ENCODE data around the gene CAPN5. TPM values are rescaled to one million over a fixed set of nuclear protein-coding genes. Genes with fewer than 3 reads are reported as not detected.

Gene CAPN5
- total and polyA plus RNA-seq, 2 of the 13 experiments (the other 11 are each of a cell fraction or from before 2014, with no cell fraction given): 0.27 to 1.2 TPM

DNA sequence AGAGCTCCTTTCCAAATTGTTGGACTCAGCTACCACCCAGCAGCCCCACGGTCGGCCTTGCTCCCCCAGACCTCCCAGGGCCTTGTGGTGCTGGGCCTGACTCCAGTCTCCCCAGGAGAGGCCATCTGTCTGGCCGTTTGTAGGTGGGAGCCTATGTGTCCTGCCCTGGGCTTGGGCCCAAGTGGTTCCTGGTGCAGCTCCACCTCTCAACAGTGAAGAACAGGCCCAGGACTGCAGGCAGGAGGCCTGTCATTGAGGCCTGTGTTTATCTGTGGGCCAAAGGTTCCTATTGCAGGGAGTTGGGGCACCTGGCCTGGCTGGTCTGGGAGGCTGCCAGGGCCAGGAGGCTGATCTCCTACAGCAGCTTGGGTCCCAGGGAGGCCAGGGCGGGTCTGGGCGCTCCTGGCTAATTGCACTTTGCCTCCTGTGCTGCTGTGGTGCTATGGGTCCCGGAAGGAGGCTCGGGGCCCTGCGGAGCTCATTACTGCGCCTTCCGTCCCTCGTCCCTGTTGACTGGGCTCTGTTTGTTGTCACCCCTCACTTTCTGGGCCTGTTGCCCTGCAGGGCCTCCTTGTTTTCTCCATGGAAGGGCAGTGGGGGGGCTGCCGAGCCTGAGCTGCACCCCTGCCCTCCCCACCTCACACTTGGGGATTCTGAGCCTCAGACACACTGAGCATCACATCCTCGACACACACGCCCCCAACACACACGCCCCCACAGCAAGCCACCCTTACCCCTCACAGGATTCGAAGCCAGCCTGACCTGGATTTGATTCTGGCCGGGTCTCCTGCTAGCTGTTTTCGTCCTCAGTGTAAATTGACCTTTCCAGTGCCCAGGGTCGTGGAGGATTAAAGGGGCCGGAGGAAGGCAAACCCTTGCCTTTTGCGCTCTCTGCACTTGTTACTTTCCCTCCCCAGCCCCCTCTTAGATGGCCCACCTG is 29.1 kb downstream of the CAPN5 start (continued):
- TF ChIP-seq ZFX (CRISPR knock-in tag; IDR thresholded peaks at IDR 0.05; ENCODE audit: low read depth) (peak; percentile 97), ZFP82 (CRISPR knock-in tag; IDR thresholded peaks at IDR 0.05; ENCODE audit: borderline replicate concordance) (no peak), KLF16 (CRISPR knock-in tag; IDR thresholded peaks at IDR 0.05) (peak in 1 of 2 experiments; percentile 62; a peak in 1 of 4 replicates), MED1 (CRISPR knock-in tag; IDR thresholded peaks at IDR 0.05) (peak; percentile 68), GABPA (IDR thresholded peaks at IDR 0.05; ENCODE audit: low read depth, low read length) (no peak), GABPA (CRISPR knock-in tag; IDR thresholded peaks at IDR 0.05; ENCODE audit: low read depth) (peak; percentile 57), ARID2 (CRISPR knock-in tag; IDR thresholded peaks at IDR 0.05; ENCODE audit: borderline replicate concordance) (0 out of 2 replicates have a peak, but pooled peaks have one; percentile 47), ZNF292 (CRISPR knock-in tag; IDR thresholded peaks at IDR 0.05; ENCODE audit: borderline replicate concordance, low read depth) (peak; percentile 77), POLR2AphosphoS5 (IDR thresholded peaks at IDR 0.05; ENCODE audit: low read depth, low read length) (no peak)
- TF ChIP-seq, protein P1, sequence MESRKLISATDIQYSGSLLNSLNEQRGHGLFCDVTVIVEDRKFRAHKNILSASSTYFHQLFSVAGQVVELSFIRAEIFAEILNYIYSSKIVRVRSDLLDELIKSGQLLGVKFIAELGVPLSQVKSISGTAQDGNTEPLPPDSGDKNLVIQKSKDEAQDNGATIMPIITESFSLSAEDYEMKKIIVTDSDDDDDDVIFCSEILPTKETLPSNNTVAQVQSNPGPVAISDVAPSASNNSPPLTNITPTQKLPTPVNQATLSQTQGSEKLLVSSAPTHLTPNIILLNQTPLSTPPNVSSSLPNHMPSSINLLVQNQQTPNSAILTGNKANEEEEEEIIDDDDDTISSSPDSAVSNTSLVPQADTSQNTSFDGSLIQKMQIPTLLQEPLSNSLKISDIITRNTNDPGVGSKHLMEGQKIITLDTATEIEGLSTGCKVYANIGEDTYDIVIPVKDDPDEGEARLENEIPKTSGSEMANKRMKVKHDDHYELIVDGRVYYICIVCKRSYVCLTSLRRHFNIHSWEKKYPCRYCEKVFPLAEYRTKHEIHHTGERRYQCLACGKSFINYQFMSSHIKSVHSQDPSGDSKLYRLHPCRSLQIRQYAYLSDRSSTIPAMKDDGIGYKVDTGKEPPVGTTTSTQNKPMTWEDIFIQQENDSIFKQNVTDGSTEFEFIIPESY (CRISPR knock-in tag; IDR thresholded peaks at IDR 0.05): peak; percentile 19; the same call in 1 of the 2 replicates
- TF ChIP-seq, protein P2, sequence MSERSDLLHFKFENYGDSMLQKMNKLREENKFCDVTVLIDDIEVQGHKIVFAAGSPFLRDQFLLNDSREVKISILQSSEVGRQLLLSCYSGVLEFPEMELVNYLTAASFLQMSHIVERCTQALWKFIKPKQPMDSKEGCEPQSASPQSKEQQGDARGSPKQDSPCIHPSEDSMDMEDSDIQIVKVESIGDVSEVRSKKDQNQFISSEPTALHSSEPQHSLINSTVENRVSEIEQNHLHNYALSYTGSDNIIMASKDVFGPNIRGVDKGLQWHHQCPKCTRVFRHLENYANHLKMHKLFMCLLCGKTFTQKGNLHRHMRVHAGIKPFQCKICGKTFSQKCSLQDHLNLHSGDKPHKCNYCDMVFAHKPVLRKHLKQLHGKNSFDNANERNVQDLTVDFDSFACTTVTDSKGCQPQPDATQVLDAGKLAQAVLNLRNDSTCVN (CRISPR knock-in tag; IDR thresholded peaks at IDR 0.05; ENCODE audit: borderline replicate concordance): 0 out of 2 replicates have a peak, but pooled peaks have one; percentile 51
- TF ChIP-seq, protein P3, sequence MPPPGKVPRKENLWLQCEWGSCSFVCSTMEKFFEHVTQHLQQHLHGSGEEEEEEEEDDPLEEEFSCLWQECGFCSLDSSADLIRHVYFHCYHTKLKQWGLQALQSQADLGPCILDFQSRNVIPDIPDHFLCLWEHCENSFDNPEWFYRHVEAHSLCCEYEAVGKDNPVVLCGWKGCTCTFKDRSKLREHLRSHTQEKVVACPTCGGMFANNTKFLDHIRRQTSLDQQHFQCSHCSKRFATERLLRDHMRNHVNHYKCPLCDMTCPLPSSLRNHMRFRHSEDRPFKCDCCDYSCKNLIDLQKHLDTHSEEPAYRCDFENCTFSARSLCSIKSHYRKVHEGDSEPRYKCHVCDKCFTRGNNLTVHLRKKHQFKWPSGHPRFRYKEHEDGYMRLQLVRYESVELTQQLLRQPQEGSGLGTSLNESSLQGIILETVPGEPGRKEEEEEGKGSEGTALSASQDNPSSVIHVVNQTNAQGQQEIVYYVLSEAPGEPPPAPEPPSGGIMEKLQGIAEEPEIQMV (CRISPR knock-in tag; IDR thresholded peaks at IDR 0.05; ENCODE audit: low read depth): 0 out of 2 replicates have a peak, but pooled peaks have one; percentile 12
- TF ChIP-seq, protein P4, sequence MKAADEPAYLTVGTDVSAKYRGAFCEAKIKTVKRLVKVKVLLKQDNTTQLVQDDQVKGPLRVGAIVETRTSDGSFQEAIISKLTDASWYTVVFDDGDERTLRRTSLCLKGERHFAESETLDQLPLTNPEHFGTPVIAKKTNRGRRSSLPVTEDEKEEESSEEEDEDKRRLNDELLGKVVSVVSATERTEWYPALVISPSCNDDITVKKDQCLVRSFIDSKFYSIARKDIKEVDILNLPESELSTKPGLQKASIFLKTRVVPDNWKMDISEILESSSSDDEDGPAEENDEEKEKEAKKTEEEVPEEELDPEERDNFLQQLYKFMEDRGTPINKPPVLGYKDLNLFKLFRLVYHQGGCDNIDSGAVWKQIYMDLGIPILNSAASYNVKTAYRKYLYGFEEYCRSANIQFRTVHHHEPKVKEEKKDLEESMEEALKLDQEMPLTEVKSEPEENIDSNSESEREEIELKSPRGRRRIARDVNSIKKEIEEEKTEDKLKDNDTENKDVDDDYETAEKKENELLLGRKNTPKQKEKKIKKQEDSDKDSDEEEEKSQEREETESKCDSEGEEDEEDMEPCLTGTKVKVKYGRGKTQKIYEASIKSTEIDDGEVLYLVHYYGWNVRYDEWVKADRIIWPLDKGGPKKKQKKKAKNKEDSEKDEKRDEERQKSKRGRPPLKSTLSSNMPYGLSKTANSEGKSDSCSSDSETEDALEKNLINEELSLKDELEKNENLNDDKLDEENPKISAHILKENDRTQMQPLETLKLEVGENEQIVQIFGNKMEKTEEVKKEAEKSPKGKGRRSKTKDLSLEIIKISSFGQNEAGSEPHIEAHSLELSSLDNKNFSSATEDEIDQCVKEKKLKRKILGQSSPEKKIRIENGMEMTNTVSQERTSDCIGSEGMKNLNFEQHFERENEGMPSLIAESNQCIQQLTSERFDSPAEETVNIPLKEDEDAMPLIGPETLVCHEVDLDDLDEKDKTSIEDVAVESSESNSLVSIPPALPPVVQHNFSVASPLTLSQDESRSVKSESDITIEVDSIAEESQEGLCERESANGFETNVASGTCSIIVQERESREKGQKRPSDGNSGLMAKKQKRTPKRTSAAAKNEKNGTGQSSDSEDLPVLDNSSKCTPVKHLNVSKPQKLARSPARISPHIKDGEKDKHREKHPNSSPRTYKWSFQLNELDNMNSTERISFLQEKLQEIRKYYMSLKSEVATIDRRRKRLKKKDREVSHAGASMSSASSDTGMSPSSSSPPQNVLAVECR (CRISPR knock-in tag; IDR thresholded peaks at IDR 0.05; ENCODE audit: borderline replicate concordance): peak; percentile 33; the same call in 1 of the 2 replicates
- TF ChIP-seq, protein P5, sequence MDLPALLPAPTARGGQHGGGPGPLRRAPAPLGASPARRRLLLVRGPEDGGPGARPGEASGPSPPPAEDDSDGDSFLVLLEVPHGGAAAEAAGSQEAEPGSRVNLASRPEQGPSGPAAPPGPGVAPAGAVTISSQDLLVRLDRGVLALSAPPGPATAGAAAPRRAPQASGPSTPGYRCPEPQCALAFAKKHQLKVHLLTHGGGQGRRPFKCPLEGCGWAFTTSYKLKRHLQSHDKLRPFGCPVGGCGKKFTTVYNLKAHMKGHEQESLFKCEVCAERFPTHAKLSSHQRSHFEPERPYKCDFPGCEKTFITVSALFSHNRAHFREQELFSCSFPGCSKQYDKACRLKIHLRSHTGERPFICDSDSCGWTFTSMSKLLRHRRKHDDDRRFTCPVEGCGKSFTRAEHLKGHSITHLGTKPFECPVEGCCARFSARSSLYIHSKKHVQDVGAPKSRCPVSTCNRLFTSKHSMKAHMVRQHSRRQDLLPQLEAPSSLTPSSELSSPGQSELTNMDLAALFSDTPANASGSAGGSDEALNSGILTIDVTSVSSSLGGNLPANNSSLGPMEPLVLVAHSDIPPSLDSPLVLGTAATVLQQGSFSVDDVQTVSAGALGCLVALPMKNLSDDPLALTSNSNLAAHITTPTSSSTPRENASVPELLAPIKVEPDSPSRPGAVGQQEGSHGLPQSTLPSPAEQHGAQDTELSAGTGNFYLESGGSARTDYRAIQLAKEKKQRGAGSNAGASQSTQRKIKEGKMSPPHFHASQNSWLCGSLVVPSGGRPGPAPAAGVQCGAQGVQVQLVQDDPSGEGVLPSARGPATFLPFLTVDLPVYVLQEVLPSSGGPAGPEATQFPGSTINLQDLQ (CRISPR knock-in tag; IDR thresholded peaks at IDR 0.05): peak; percentile 57; the same call in 1 of the 2 replicates

All from HepG2 (cell line).